Activated CD8-positive, alpha-beta memory T cell treated with anti-CD3 and anti-CD28 coated beads, Interleukin-2, amount 10 ng/mL, durations not matched to agents 7 days and 5 days (primary cell): ENCODE data around the gene PARVA. TPM values are rescaled to one million over a fixed set of nuclear protein-coding genes. Genes with fewer than 3 reads are reported as not detected.
"Not testable (repeated sequence)": the region's sequence is repeated elsewhere in the genome, so short reads cannot be mapped to it uniquely, and the experiment has no call there.

Experiments used
- ATAC-seq: fragments of 150-1000 bp; cut with Tn5 transposase; one replicate; pipeline ENCODE4 v1.10.0; 2021; ENCODE audit warnings: moderate library complexity
- CTCF ChIA-PET: fragments of 350-600 bp; sonication (Branson Sonifier 250); formaldehyde crosslinking; loops from one replicate; lab custom pipeline; 2021; ENCODE audit warnings: antibody characterized with exemption; lab: Charles Lee
- DNase-seq: peaks from one replicate; pipeline ENCODE4 v3.0.0-alpha.2; 2020
- H3K27ac Mint-ChIP-seq: one replicate; pipeline ENCODE4 v1.8.0; 2021; ENCODE audit warnings: mild to moderate bottlenecking, mixed read lengths
- H3K27me3 Mint-ChIP-seq: one replicate; pipeline ENCODE4 v1.8.0; 2021; ENCODE audit warnings: mixed read lengths
- H3K36me3 Mint-ChIP-seq: one replicate; pipeline ENCODE4 v1.8.0; 2021; ENCODE audit warnings: mild to moderate bottlenecking, mixed read lengths
- H3K4me1 Mint-ChIP-seq: one replicate; pipeline ENCODE4 v1.8.0; 2021; ENCODE audit warnings: mixed read lengths
- H3K4me3 Mint-ChIP-seq: one replicate; pipeline ENCODE4 v1.8.0; 2021; ENCODE audit warnings: mild to moderate bottlenecking, moderate library complexity, mixed read lengths
- H3K9me3 Mint-ChIP-seq: one replicate; pipeline ENCODE4 v1.8.0; 2022; ENCODE audit warnings: low read depth, mixed read lengths
- total RNA-seq, 2 experiments: library from RNA; stranded (reverse); gene quantifications; one replicate each; pipeline ENCODE4 v1.2.3, GENCODE V29; 2021

Gene PARVA
- total RNA-seq, 2 experiments from 2014 or later = not detected

GRCh38 chr11:12359761-12360160, 17.6 kb upstream of the PARVA start:
- Mint-ChIP-seq H3K4me3 (no peak overlapping the region), H3K27me3 (peaks cover 2% of the 10 kb centered on the region), H3K27ac (no peak overlapping the region), H3K4me1 (peaks cover 14% of the 10 kb centered on the region), H3K36me3 (no peaks in the 10 kb centered on the region), H3K9me3 (no peaks in the 10 kb centered on the region)
- no peak for DNase-seq
- no peak for ATAC-seq
- CTCF ChIA-PET = no interaction called here

GRCh38 chr11:12361682-12362081, 15.7 kb upstream of the PARVA start:
- Mint-ChIP-seq H3K4me3 (no peak overlapping the region), H3K4me1 (peaks cover 18% of the 10 kb centered on the region), H3K27ac (no peak overlapping the region), H3K9me3 (no peaks in the 10 kb centered on the region), H3K27me3 (peaks cover 2% of the 10 kb centered on the region), H3K36me3 (peaks cover 3% of the 10 kb centered on the region)
- CTCF ChIA-PET = no interaction called here
- no peak for ATAC-seq
- no peak for DNase-seq

GRCh38 chr11:12362857-12363256, 14.5 kb upstream of the PARVA start:
- no peak for DNase-seq
- Mint-ChIP-seq H3K36me3 (peaks cover 5% of the 10 kb centered on the region), H3K9me3 (no peaks in the 10 kb centered on the region), H3K4me3 (no peak overlapping the region), H3K27me3 (peaks cover 2% of the 10 kb centered on the region), H3K4me1 (peaks cover 12% of the 10 kb centered on the region), H3K27ac (no peak overlapping the region)
- CTCF ChIA-PET = interaction anchor here (1.3 kb wide), 1 partner anchor 13 kb away, joined by 3 read pairs; no protein-coding TSS in a partner anchor
- ATAC-seq = no peak

- no peaks in the 10 kb centered on the region for H3K9me3 Mint-ChIP-seq
- H3K4me3 Mint-ChIP-seq = no peak overlapping the region
- peaks cover 2% of the 10 kb centered on the region for H3K27me3 Mint-ChIP-seq
- H3K27ac Mint-ChIP-seq = no peak overlapping the region
- no peak for ATAC-seq
- DNase-seq = no peak
- CTCF ChIA-PET = interaction anchor here (1.3 kb wide), 1 partner anchor 13 kb away, joined by 3 read pairs; no protein-coding TSS in a partner anchor
- H3K36me3 Mint-ChIP-seq = peaks cover 5% of the 10 kb centered on the region
- peaks cover 12% of the 10 kb centered on the region for H3K4me1 Mint-ChIP-seq
These were observed 14.0 kb upstream of the PARVA start for GRCh38 chr11:12363373-12363772.

- H3K9me3 Mint-ChIP-seq, ATAC-seq, H3K4me3 Mint-ChIP-seq, H3K36me3 Mint-ChIP-seq, CTCF ChIA-PET: not testable (repeated sequence)
- peak; percentile 77 for DNase-seq
- peaks cover 12% of the 10 kb centered on the region for H3K4me1 Mint-ChIP-seq
- H3K27ac Mint-ChIP-seq = peak overlapping the region; percentile 67
- H3K27me3 Mint-ChIP-seq = peaks cover 16% of the 10 kb centered on the region
These were observed 11.3 kb upstream of the PARVA start for GRCh38 chr11:12365965-12366575.

GRCh38 chr11:12367057-12367456, 10.3 kb upstream of the PARVA start:
- H3K36me3 Mint-ChIP-seq, H3K27ac Mint-ChIP-seq, H3K4me3 Mint-ChIP-seq, H3K9me3 Mint-ChIP-seq, CTCF ChIA-PET, DNase-seq, ATAC-seq: not testable (repeated sequence)
- Mint-ChIP-seq H3K4me1 (peaks cover 12% of the 10 kb centered on the region), H3K27me3 (peaks cover 14% of the 10 kb centered on the region)

- H3K27ac Mint-ChIP-seq = no peak overlapping the region
- H3K36me3 Mint-ChIP-seq = peaks cover under 1% of the 10 kb centered on the region
- peaks cover under 1% of the 10 kb centered on the region for H3K4me1 Mint-ChIP-seq
- H3K9me3 Mint-ChIP-seq = peaks cover 2% of the 10 kb centered on the region
- CTCF ChIA-PET = interaction anchor here (1.5 kb wide), 1 partner anchor 41 kb away, joined by 4 read pairs; no protein-coding TSS in a partner anchor
- peaks cover 46% of the 10 kb centered on the region for H3K27me3 Mint-ChIP-seq
- ATAC-seq = no peak
- no peak overlapping the region for H3K4me3 Mint-ChIP-seq
- no peak for DNase-seq
These were observed 5.3 kb upstream of the PARVA start for GRCh38 chr11:12372111-12372510.

- Mint-ChIP-seq H3K4me3 (no peak overlapping the region), H3K27me3 (peaks cover 54% of the 10 kb centered on the region), H3K27ac (no peak overlapping the region), H3K4me1 (peaks cover 2% of the 10 kb centered on the region), H3K36me3 (peaks cover 4% of the 10 kb centered on the region), H3K9me3 (peaks cover 2% of the 10 kb centered on the region)
- DNase-seq = no peak
- CTCF ChIA-PET = interaction anchor here (1.1 to 1.6 kb wide), 2 partner anchors 13 to 44 kb away, joined by 3 to 4 read pairs; no protein-coding TSS in a partner anchor
- ATAC-seq = no peak
These were observed 1.7 kb upstream of the PARVA start for GRCh38 chr11:12375720-12376119.

- no peak for DNase-seq
- peaks cover 4% of the 10 kb centered on the region for H3K36me3 Mint-ChIP-seq
- H3K4me3 Mint-ChIP-seq = no peak overlapping the region
- H3K27ac Mint-ChIP-seq = no peak overlapping the region
- H3K9me3 Mint-ChIP-seq = peaks cover 2% of the 10 kb centered on the region
- CTCF ChIA-PET = interaction anchor here (1.6 kb wide), 1 partner anchor 14 kb away, joined by 3 read pairs; no protein-coding TSS in a partner anchor
- H3K27me3 Mint-ChIP-seq = peaks cover 56% of the 10 kb centered on the region
- no peak for ATAC-seq
- peaks cover 2% of the 10 kb centered on the region for H3K4me1 Mint-ChIP-seq
These were observed 901 bp upstream of the PARVA start for GRCh38 chr11:12376259-12377081.

GRCh38 chr11:12377824-12378593, 638 bp downstream of the PARVA start:
- H3K27me3 Mint-ChIP-seq = peaks cover 56% of the 10 kb centered on the region
- CTCF ChIA-PET = no interaction called here
- peaks cover 2% of the 10 kb centered on the region for H3K4me1 Mint-ChIP-seq
- no peak overlapping the region for H3K27ac Mint-ChIP-seq
- H3K36me3 Mint-ChIP-seq = peaks cover 4% of the 10 kb centered on the region
- peak overlapping the region; percentile 27 for H3K4me3 Mint-ChIP-seq
- ATAC-seq (no peak), DNase-seq (no peak)
- peaks cover 2% of the 10 kb centered on the region for H3K9me3 Mint-ChIP-seq

GRCh38 chr11:12380565-12381325, 3.4 kb downstream of the PARVA start:
- DNase-seq (no peak), ATAC-seq (no peak)
- Mint-ChIP-seq H3K27ac (no peak overlapping the region), H3K36me3 (peaks cover 4% of the 10 kb centered on the region), H3K9me3 (no peaks in the 10 kb centered on the region), H3K4me3 (no peak overlapping the region), H3K4me1 (peaks cover 2% of the 10 kb centered on the region), H3K27me3 (peaks cover 46% of the 10 kb centered on the region)
- CTCF ChIA-PET = no interaction called here

GRCh38 chr11:12381875-12382274, 4.5 kb downstream of the PARVA start:
- Mint-ChIP-seq H3K27ac (no peak overlapping the region), H3K36me3 (peaks cover 4% of the 10 kb centered on the region), H3K4me3 (no peak overlapping the region), H3K27me3 (peaks cover 37% of the 10 kb centered on the region), H3K9me3 (no peaks in the 10 kb centered on the region), H3K4me1 (peaks cover 2% of the 10 kb centered on the region)
- DNase-seq = no peak
- ATAC-seq = no peak
- CTCF ChIA-PET = no interaction called here
